Mesodermal cell (in vitro differentiated cells): ENCODE data around the gene AP3D1.

Source experiments
- H3K27ac ChIP-seq: 2 replicates; pipeline ENCODE4 v1.7.0; 2013; ENCODE audit warnings: mild to moderate bottlenecking, low read depth, low read length, moderate library complexity; ENCODE audit not compliant: severe bottlenecking
- H3K36me3 ChIP-seq: 2 replicates; pipeline ENCODE4 v1.7.1; 2013; ENCODE audit warnings: mild to moderate bottlenecking, low read length, moderate library complexity; ENCODE audit not compliant: control insufficient read depth, insufficient read depth
- H3K4me1 ChIP-seq: one replicate; pipeline ENCODE4 v1.7.1; 2013; ENCODE audit warnings: mild to moderate bottlenecking, low read length; ENCODE audit not compliant: insufficient read depth, control insufficient read depth, poor library complexity, severe bottlenecking
- H3K4me3 ChIP-seq: 2 replicates; pipeline ENCODE4 v1.7.0; 2013; ENCODE audit warnings: low read length, control low read depth, mild to moderate bottlenecking; ENCODE audit not compliant: insufficient read depth, poor library complexity, severe bottlenecking; ENCODE audit errors: extremely low read depth
- H3K9me3 ChIP-seq: 2 replicates; pipeline ENCODE4 v1.7.1; 2013; ENCODE audit warnings: mild to moderate bottlenecking, low read length, moderate library complexity; ENCODE audit not compliant: control insufficient read depth
- WGBS, 2 experiments: methylation state at CpG; one replicate each; pipeline ENCODE4 v1.1.5; 2013; ENCODE audit warnings: missing lambda C conversion rate in 2 of 2; ENCODE audit not compliant: insufficient coverage in 2 of 2; 5-methylcytosine and 5-hydroxymethylcytosine counted together

The AP3D1 gene

DNA sequence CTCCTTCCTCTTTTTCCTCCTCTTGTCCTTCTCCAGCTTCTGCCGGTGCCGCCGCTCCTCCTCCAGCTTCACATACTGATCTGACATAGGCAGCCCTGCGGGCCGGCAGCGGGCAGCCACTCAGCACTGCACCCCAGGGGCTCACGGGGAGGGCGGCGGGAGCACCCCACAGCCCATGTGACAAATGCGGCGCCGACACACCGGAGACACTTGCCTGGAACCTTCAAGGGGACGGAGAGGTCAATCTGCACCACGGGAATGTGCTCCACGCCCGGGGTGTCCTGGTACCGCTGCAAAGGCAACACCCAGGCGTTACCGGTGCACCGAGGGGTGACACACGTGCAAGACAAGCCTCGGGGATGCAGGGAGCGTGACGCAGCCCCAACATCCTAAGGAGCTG, 36.0 kb downstream of the AP3D1 start:
- Histone ChIP-seq H3K36me3 (peaks cover 94% of the 10 kb centered on the region), H3K9me3 (no peaks in the 10 kb centered on the region), H3K4me3 (no peak overlapping the region), H3K27ac (no peak overlapping the region), H3K4me1 (no peaks in the 10 kb centered on the region)
- WGBS, 2 experiments: 98 to 99% methylated on average over 16 to 22 of the region's 25 CpGs

DNA sequence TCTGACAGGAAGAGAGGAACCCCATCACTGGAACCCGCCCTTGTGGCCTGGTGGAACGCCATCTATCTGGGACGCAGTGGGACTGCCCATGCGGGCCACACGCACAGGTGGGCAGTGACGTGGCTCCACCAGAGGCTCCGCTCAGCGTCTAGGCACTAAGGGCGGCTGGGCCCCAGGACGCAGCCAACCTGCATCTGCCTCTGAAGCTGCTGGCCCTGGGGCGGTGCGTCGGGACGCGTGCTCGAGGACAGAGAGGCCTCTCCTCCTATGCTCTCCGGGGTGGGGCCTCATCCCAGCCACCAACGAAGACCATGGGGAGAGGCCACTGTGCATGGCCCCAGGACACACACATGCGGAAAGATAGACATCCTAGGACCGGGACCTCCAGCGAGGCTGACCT, 36.5 kb downstream of the AP3D1 start:
- H3K4me1 ChIP-seq: no peaks in the 10 kb centered on the region
- H3K9me3 ChIP-seq: no peaks in the 10 kb centered on the region
- peaks cover 94% of the 10 kb centered on the region for H3K36me3 ChIP-seq
- no peak overlapping the region for H3K27ac ChIP-seq
- WGBS, 2 experiments: 97% methylated on average over 21 of the region's 21 CpGs
- no peak overlapping the region for H3K4me3 ChIP-seq

DNA sequence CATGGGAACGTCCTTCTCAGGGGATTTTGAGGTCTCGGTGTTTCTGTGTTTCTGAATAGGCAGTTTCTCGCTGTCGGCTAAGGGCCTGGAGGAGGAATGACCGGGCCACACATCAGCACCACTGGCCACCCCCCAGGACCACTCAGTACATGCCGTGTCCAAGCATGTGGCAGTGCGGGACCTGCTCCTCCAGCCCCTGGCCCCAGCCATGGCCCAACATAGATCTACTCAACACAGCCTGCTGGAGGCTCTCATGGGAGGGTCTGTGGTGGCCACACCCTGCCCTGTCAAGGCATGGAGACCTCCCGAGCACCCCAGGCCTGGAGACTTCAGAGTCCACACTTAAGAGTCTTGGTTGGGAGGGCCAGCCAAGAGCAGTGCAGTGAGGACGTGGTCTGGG, 37.1 kb downstream of the AP3D1 start:
- H3K36me3 ChIP-seq: peaks cover 95% of the 10 kb centered on the region
- WGBS, 2 experiments: 92 to 100% methylated on average over 4 to 7 of the region's 9 CpGs
- no peaks in the 10 kb centered on the region for H3K4me1 ChIP-seq
- H3K4me3 ChIP-seq: no peak overlapping the region
- H3K27ac ChIP-seq: no peak overlapping the region
- H3K9me3 ChIP-seq: no peaks in the 10 kb centered on the region

DNA sequence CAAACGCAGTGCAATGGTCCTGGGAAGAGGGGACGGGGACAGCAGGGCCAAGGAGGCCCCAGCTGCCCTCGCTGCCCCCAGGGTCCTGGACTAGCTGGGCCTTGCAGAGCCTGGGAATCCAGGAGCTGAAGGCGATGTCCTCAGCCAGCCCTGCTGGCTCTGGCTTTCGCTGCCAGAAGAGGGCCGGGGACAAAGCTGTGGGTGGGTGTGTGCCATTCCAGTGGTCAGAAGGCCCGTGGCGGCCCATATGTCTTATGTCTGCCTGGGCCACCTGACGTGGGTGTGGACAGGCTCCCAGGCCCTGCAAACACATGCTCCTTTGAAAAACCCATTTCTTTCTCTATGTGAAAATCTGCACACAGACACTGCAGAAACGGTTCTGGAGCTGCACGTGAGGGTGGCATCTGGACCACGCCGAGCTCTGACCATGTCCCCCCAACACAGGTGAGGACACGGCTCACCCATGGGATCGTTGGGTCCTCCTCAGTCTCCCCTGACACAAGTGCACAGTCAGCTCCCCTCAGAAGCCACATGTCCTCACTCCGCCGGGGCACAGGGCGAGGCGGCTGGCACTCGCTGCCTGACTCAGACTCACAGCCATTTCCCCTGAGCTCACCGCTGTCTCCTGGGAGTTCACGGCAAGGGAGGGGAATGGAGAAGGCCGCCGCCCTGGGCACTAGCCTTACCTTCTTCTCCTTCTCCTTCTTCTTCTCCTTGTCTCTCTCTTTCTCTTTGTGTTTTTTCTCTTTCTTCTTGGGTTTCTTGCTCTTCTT, 37.7 kb downstream of the AP3D1 start:
- peaks cover 95% of the 10 kb centered on the region for H3K36me3 ChIP-seq
- no peak overlapping the region for H3K27ac ChIP-seq
- no peaks in the 10 kb centered on the region for H3K4me1 ChIP-seq
- WGBS, 2 experiments: 95 to 96% methylated on average over 20 to 23 of the region's 24 CpGs
- H3K9me3 ChIP-seq: no peaks in the 10 kb centered on the region
- H3K4me3 ChIP-seq: no peak overlapping the region

DNA sequence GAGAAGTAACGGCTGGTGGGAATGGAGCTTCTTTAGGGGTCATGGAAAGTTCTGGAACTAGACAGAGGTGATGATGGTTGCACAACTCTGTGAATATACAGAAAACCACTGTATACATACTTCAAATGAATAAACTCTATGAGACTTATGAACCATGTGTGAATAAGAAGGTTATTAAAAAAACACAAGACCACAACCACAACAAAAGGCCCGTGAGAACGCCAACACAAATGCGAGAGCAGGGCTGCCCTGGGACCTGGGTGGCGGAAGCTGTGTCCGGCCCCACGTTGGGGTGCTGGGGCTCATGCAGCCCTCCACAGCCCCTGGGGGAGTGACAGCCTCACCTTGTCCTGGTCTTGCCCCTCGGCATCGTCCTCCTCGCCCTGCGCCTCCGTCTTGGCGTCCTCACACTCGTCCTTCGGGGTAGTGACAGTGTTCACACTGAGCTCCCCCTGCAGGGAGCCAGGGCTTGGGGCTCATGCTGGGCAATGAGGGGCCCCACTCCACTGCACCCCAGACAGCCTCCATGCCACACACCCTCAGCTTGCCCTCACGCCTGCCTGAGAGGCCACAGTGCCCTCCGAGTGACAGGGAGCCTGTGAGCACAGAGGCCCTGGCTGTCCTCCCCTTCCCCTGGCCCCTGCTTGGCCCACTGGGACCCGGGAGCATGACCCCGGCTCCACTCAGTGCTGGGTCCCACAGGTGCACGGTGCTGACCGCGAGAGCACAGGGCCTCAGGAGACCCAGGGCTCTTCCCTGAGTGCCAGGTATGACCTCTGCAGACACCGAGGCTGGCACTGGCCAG, 38.6 kb downstream of the AP3D1 start:
- H3K4me3 ChIP-seq: no peak overlapping the region
- WGBS, 2 experiments: 98 to 99% methylated on average over 19 to 21 of the region's 23 CpGs
- H3K9me3 ChIP-seq: no peaks in the 10 kb centered on the region
- no peaks in the 10 kb centered on the region for H3K4me1 ChIP-seq
- peaks cover 95% of the 10 kb centered on the region for H3K36me3 ChIP-seq
- H3K27ac ChIP-seq: no peak overlapping the region

DNA sequence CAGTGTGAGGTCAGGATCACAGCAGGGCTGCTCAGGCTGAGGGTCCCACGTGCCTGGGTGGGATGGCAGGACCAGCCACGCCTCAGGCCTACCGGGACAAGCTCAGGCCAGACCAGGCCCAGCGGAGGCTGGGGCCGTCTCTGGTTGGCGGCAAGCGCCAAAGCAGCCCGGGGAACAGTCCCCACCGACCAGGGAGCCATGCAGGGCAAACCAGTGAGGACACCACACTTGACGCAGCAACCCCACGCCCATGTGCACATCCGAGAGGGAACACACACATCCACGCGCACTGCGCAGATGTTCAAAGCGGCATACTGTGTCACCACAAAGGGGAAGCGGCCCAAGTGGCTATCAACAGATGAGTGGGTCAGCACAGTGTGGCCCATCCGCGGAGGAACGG, 39.5 kb downstream of the AP3D1 start:
- Histone ChIP-seq H3K27ac (no peak overlapping the region), H3K4me3 (no peak overlapping the region), H3K36me3 (peaks cover 95% of the 10 kb centered on the region), H3K9me3 (no peaks in the 10 kb centered on the region), H3K4me1 (no peaks in the 10 kb centered on the region)
- 97 to 98% methylated on average over 20 of the region's 20 CpGs for WGBS, 2 experiments

DNA sequence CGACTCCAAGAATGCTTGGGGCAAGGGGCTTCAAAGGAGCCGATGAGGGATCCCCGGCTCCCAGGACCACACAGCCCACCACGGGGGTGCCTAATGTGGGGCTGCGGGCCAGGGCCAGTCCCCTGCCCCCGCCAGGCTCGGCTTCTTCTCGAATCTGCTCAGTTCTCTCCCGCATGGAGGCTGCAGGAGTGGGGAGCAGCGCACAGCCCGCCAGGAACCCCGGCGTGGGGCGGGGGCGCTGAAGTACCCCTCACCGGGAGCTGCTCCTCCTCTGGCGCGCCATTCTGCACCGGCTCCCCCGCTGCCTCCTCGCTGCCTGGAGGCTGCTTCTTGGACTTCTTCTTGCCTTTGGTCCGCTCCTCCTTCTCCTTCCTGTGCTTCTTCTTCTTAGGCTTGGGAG, 39.9 kb downstream of the AP3D1 start:
- Histone ChIP-seq H3K4me1 (no peaks in the 10 kb centered on the region), H3K9me3 (no peaks in the 10 kb centered on the region), H3K36me3 (peaks cover 95% of the 10 kb centered on the region), H3K4me3 (no peak overlapping the region), H3K27ac (no peak overlapping the region)
- 95 to 98% methylated on average over 18 to 21 of the region's 22 CpGs for WGBS, 2 experiments

DNA sequence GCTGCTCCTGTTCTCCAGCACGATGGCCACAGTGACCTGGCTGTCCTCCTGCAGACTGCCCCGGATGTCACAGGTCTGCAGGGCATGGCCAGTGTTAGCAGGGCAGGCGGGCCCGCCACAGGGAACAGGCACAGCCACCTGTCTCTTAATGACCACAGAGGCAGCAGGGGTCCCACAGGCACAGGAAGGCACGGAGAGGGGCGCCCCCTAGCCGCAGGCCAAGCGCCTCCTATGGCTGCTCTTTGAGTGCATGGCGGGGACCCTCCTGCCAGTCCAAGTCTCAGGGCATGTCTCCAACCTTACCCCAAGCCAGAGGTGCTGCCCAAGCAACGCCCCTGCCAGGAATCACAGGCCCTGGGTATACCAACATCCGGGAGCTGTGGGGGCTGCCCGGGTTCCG, 40.5 kb downstream of the AP3D1 start:
- Histone ChIP-seq H3K9me3 (no peaks in the 10 kb centered on the region), H3K4me3 (no peak overlapping the region), H3K4me1 (no peaks in the 10 kb centered on the region), H3K36me3 (peaks cover 95% of the 10 kb centered on the region), H3K27ac (no peak overlapping the region)
- WGBS, 2 experiments: 90 to 95% methylated on average over 8 to 13 of the region's 13 CpGs

DNA sequence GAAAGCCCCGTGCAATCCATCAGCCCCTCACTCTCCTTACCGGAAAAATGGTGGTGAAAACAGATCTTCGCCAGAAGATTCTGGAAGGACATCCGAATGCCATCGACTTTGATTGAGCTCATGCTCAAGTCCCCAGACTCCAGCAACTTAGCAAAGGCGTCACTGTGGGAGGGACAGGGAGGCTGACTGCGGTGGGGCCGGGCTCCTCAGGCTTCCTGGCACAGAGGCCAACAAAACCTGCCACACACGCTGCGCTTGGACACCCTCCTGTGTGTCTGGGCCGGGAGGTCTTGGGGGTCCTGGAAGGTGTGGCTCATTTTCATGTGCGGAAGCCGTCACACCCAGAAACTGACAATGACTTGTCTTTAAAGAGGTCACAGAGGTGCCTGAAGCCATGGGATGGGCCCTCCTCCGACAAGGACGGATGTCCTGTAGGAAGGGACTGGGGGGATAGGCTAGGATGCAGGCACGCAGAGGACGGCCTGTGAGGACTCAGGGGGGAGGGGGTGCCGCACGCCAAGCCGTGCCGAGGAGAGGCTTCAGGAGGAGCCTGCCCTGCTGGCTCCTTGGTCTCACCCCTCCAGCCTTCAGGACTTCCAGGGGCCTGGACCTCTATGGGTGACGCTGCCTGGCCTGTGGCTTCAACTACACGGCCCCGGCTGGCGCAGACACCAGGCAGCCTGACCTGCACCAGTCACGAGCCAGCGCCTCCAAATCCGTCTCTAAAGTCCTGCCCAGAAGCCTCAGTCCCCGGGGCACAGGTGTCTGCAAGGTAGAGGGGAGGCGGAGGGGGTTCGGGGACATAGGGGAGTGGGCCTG, 42.1 kb downstream of the AP3D1 start:
- Histone ChIP-seq H3K4me3 (no peak overlapping the region), H3K27ac (no peak overlapping the region), H3K9me3 (no peaks in the 10 kb centered on the region), H3K36me3 (peaks cover 96% of the 10 kb centered on the region), H3K4me1 (no peaks in the 10 kb centered on the region)
- 96 to 97% methylated on average over 27 to 30 of the region's 31 CpGs for WGBS, 2 experiments

DNA sequence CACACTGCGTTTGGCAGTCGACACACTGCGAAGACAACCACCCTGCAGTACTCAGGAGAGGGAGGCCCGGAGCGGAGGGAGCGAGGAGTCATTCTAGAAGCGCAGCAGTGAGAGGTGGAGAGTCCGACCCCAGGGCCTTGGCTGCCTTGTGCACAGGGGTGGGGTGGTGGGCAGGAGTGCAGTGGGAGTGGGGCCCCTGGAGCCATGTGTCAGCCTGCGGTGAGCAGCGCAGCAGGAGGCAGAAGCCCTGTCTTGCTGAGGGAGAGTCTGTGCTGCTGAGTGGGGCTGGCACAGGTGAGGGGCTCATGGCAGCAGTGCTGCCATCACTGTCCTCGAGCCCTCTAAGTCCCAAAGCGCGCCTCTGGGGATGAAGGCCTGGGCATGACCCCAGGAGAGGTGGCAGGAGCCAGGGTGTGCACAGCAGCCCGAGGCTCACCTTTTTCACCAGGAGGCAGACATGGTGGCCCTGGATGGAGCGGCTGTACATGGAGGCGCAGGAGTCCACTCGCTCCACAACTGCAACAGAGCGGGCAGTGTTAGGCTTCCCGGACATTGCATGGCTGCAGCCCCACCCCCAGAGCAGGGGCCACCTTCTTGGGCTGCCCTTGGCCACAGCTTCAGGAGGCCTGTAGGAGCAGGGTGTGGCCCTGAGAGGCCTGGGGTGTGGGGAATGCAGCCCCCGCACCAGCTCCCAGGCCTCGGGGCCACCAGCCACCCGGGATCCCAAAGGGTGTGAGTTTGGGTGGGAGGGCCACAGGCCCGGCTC, 42.9 kb downstream of the AP3D1 start:
- H3K4me3 ChIP-seq: no peak overlapping the region
- H3K27ac ChIP-seq: no peak overlapping the region
- H3K4me1 ChIP-seq: no peaks in the 10 kb centered on the region
- H3K36me3 ChIP-seq: peaks cover 96% of the 10 kb centered on the region
- no peaks in the 10 kb centered on the region for H3K9me3 ChIP-seq
- WGBS, 2 experiments: 94 to 98% methylated on average over 13 to 23 of the region's 23 CpGs
